Activated T-helper 1 cell treated with anti-CD3 and anti-CD28 coated beads, Interleukin-2, amount 50 U/mL, for 16 hours (primary cell): ENCODE results near the gene CACNA1C.
"Not testable (repeated sequence)": the region's sequence is repeated elsewhere in the genome, so short reads cannot be mapped to it uniquely, and the experiment has no call there.

ENCODE experiments used
- DNase-seq, 2 donors: peaks; one replicate each; pipeline ENCODE4 v3.0.0-alpha.2; 2020; ENCODE audit warnings: low read depth in 1 of 2, low spot score in 1 of 2

CACNA1C gene

GRCh38 chr12:2110849-2111566 lies 58.2 kb downstream of the CACNA1C start:
- DNase-seq = no peak

GRCh38 chr12:2111826-2112225 lies 59.0 kb downstream of the CACNA1C start:
- no peak for DNase-seq

- DNase-seq = no peak
Measured at GRCh38 chr12:2112401-2112800, 59.6 kb downstream of the CACNA1C start.

GRCh38 chr12:2113119-2113912 lies 60.5 kb downstream of the CACNA1C start:
- DNase-seq = no peak

GRCh38 chr12:2114071-2114470 lies 61.3 kb downstream of the CACNA1C start:
- DNase-seq = no peak

- no peak for DNase-seq
Measured at GRCh38 chr12:2115101-2115845, 62.5 kb downstream of the CACNA1C start.

GRCh38 chr12:2117541-2117940 lies 64.8 kb downstream of the CACNA1C start:
- no peak for DNase-seq

GRCh38 chr12:2118061-2118460 lies 65.3 kb downstream of the CACNA1C start:
- DNase-seq = no peak

GRCh38 chr12:2118481-2119255 lies 65.9 kb downstream of the CACNA1C start:
- no peak for DNase-seq

- DNase-seq = no peak
Measured at GRCh38 chr12:2119266-2119665, 66.5 kb downstream of the CACNA1C start.

GRCh38 chr12:2120982-2121758 lies 68.4 kb downstream of the CACNA1C start:
- no peak for DNase-seq

- no peak for DNase-seq
Measured at GRCh38 chr12:2124466-2125023, 71.8 kb downstream of the CACNA1C start.

GRCh38 chr12:2125651-2126522 lies 73.1 kb downstream of the CACNA1C start:
- no peak for DNase-seq

GRCh38 chr12:2126676-2127406 lies 74.1 kb downstream of the CACNA1C start:
- DNase-seq = no peak

- DNase-seq = no peak
Measured at GRCh38 chr12:2129076-2129475, 76.3 kb downstream of the CACNA1C start.

- not testable (repeated sequence) for DNase-seq
Measured at GRCh38 chr12:2135661-2136418, 83.1 kb downstream of the CACNA1C start.

GRCh38 chr12:2136901-2137300 lies 84.1 kb downstream of the CACNA1C start:
- no peak for DNase-seq

GRCh38 chr12:2137711-2138110 lies 84.9 kb downstream of the CACNA1C start:
- no peak for DNase-seq
